GM18868 (cell line): ENCODE measurements around the gene MPHOSPH6.
"Not testable (repeated sequence)": the region's sequence is repeated elsewhere in the genome, so short reads cannot be mapped to it uniquely, and the experiment has no call there.

Experiments used
- ATAC-seq: cut with Tn5 transposase; IDR thresholded peaks from one replicate; pipeline ENCODE4 v1.9.1; 2021; ENCODE audit warnings: mild to moderate bottlenecking, moderate library complexity; ENCODE audit not compliant: unreplicated experiment

The MPHOSPH6 gene

DNA sequence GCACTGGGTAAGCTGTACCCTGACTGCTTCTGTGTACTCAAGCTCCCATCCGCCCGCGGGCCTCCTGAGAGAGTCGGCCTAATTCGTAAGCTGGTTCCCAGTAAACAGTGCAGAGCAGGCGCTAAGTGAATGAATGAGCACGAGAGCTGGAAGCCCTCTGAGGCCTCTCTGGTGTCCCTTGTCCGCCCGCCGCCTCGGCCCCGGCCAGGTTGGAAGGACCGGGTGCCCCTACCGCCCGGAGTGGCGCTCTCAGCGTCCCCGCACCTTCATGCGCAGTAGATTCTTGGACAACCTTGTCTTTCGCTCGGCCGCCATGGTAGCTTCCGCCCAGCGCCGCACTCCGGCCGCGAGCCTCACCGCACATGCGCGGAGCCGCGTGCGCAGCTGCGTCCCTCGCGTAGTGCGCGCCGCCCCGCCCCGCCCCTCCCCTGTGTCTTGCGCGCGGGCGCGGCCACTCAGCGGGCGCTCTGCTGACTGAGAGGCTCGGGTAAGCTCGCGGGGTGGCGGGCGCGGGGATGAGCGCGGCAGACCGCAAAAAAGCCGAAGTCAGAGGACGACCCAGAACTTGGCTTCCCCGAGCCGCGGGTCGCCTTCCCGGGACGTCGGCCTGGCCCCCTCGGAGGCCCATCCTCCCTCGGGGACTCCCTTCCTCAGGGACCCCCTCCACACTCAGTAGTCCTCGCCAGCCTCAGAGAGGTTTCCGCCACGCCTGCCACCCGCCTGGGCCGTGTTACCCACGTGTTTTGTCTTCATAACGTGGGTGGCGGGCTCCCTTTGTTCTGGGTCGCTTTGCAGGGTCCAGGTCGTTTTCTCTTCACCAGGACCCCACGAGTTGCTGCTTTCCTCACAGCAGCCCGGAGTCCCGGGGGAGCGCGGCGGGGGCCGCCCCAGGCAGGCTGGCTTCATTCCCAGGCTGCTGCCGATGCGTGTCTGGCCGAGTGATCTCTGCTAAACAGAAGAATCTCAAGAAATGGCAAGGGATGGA is at the start of gene MPHOSPH6:
Gene MPHOSPH6 (minus strand): TSS at position 364 of the 985 bp plus-strand sequence. CDS start 49 bp downstream, at position 315.
- ATAC-seq = peak; percentile 96

- no peak for ATAC-seq
Observed at GRCh38 chr16:82219298-82219697, 49.3 kb upstream of the MPHOSPH6 start.

DNA sequence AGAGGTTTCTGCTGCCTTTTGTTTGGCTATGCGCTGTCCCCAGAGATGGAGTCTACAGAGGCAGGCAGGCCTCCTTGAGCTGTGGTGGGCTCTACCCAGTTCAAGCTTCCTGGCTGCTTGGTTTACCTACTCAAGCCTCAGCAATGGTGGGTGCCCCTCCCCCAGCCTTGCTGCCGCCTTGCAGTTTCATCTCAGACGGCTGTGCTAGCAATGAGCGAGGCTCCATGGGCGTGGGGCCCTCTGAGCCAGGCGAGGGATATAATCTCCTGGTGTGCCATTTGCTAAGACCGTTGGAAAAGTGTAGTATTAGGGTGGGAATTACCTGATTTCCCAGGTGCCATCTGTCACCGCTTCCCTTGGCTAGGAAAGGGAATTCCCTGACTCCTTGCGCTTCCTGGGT is 39.3 kb upstream of the MPHOSPH6 start:
- ATAC-seq = not testable (repeated sequence)

- no peak for ATAC-seq
Observed at GRCh38 chr16:82203198-82203597, 33.2 kb upstream of the MPHOSPH6 start.

DNA sequence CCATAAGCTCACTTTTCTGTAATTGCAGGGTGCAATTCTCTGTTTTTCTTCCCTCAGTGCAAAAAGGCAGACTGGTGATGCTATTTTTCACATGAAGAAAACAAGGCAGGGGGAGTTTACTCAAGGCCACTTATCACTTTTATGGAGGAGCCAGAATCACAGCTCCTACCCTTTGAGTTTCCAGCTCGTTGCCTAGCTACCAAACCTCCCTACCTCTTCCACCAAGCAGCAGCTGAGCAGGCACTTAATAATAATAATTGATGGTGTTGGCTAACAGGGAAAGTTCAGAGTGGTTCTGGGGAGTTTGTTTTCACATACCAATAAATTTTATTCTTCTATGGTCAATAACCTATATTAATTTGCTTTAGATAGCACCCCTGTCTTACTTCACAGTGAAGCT is 31.9 kb upstream of the MPHOSPH6 start:
- ATAC-seq = no peak

- no peak for ATAC-seq
Observed at GRCh38 chr16:82201351-82201750, 31.3 kb upstream of the MPHOSPH6 start.

GRCh38 chr16:82199209-82199608 is 29.2 kb upstream of the MPHOSPH6 start:
- no peak for ATAC-seq

GRCh38 chr16:82197540-82198240 is 27.7 kb upstream of the MPHOSPH6 start:
- no peak for ATAC-seq

DNA sequence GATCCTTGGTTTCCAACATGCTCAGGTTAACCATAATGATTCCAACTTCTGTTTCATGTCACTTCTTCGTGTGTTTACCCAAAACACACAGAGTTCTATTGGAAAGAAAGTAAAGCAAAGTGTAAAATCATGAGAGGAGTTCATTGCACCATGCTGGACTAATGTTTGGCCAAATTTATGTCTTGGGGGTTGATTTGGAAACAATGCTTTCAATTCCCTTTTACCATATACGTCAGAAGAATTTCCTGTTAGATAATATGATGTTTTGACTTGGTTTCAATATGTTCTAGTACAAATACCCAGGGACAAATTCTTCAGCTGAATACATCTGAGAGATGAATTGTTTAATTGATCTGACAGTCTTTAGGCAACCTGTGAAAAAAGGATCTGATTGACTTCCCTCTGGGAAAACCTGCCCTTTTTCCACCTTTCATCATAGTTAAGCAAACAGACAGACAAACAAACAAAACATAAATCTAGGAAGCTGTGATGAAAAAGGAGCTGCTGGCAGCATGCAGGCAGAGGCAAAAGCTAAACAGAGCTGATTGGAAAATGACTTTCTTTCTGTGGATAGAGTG is 26.0 kb upstream of the MPHOSPH6 start:
- no peak for ATAC-seq

DNA sequence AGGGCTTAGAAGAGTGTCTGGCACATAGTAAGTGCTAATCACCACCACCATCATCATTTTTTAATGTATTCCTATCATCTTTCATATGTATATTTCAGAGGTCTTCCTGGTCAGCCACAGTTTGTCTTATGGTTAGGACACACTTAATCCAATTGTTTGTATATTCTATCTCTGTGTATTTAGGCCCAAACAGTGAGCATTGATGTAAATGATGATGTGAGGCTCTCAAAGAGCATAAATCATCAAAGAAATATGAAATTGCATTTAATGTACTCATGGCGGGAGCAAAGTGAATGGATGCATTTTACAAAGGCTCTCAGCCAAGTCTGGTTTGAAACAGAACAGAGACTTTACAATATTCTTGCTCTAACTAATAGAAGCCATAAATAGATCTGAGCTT is 24.1 kb upstream of the MPHOSPH6 start:
- ATAC-seq = no peak

DNA sequence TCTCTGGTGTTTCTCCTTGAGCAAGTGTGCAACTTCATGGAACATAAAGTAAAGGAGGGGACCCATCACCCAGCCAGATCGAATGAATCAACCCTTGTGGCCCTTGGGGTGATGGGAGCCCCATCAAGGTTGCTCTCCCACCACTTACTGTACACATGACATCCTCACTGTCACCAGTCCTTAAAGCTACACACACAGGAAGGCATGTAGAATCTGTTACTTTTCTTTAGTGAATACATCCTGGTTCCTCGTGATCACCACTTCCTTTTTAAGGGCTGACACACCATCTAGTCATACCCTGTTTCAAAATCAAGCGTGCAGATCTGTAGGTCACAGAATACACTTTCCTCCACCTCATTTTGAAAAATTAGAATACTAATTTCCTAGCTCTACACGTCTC is 22.6 kb upstream of the MPHOSPH6 start:
- no peak for ATAC-seq

GRCh38 chr16:82190386-82190785 is 20.4 kb upstream of the MPHOSPH6 start:
- no peak for ATAC-seq

GRCh38 chr16:82187829-82188228 is 17.8 kb upstream of the MPHOSPH6 start:
- peak; percentile 64 for ATAC-seq

- ATAC-seq = no peak
Observed at GRCh38 chr16:82185012-82185411, 15.0 kb upstream of the MPHOSPH6 start.

DNA sequence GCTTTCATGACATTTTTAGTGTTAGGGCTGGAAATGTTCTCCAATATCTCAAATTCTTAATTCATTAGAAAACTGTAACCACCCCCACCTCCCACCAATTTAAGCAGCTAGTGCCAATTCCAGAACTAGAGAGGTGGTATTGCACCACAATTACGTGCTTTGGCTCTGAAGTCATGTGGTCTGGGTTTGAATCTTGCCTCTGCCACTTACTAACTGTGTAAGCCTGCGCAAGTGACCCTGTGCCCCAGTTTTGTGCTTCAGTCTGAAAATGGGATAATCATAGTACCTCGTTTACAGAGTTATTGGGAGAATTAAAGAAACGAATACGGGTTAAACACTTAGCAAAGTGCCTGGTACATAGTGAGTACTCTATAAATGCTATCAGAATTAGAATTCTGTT is 14.2 kb upstream of the MPHOSPH6 start:
- no peak for ATAC-seq

DNA sequence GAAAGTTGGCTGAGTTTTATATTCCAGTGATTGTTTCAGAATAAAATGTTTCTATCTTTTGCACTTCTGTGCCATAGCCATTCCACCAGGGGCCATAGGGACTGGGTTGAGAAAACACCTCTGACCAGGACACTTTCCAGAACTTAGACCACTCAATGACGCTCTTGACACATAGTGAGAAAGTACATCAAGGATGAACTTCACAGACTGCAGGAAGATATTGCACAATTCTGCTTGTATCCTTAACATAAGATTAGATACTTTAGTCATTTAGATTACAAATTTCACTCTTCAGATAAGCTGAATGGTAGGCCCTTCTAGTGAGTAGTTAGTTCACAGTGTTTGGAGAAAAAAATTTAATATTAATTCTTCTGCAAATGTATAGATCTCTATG is 13.0 kb upstream of the MPHOSPH6 start:
- ATAC-seq = no peak

DNA sequence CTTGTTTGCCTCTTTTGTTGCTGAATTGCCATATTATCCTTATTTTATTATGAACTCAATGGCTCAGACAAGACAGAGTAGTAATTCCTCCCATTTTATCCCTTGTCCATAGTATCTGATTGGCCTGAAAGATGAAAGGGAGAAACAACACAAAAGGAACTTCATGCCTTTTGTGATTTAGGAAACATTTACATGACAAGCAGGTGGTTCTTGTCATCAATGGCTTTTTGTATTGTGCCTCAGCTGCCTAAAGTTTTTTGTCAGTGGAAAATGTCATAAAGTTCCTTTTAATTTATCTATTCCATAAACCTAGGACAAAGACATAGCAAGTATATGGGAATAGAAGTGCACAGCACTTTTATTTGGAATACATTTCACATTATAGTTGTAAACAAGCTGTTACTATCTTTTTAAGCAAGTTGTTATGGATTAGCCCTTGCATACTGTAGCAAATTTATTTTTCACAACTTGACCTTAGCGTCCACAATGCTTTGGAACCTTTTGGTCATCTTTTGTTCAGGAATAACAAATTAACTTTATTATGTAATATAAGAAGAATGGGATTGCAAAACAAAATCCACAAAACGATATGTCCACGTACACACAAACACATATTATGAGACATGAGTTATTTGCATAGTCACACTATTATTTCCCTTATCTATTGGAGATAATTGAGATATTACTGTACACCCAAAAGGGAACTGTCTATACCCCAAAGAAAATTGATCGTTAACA is 12.4 kb upstream of the MPHOSPH6 start:
- ATAC-seq = no peak

DNA sequence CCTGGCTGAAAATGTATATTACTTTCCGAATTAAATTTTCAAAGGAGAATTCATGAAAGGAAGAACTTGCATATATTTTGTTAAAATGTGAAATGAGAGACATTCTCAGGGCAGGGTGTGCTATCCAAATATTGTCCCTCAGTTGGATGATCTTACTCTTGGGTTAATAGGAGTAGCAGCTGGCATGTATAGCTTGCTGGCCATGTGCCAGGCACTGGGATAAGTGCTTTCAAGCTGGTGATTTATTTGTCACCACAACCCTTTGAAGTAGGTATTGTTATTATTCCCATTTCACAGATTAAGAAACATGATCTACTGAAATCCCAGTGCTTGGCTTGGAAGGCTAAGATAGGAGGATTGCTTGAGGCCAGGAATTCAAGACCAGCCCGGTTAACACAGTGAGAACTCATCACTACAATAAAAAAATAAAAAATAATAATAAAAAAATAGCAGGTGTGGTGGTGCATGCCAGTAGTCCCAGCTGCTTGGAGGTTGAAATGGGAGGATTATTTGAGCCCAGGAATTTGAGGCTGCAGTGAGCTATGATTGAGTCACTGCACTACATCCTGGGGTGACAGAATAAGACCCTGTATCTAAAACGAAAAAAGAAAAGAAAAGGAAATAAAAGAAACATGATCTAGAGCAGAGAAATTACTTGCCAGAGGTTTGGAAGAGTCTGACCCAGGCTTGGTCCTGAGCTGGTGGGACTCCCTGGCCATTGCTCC is 11.6 kb upstream of the MPHOSPH6 start:
- ATAC-seq = no peak

DNA sequence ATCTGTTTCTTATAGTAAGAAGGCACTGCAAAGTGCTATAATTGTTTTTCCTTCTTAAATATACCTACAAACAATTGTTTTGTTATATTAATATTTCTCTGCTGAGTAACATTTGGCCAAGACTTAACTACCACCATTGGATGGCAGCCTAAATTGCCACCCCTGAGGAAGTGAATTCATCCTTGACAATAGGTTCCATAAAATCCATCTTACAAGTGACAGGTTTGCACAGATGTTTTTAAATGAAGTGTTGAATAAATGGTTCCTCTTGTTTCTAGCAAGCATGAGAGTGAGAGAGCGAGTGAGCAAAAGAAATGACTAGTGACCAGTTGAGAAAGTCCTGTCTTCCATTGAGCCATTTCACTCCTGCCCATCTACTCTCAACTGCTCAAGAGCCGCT is 8.3 kb upstream of the MPHOSPH6 start:
- ATAC-seq = no peak

GRCh38 chr16:82177555-82177954 is 7.5 kb upstream of the MPHOSPH6 start:
- ATAC-seq = no peak
